LNCAP (cell line): ENCODE data around the gene BORA.

Experiments used
- CTCF ChIP-seq: fragments of 450-650 bp; IDR thresholded peaks from 2 replicates; pipeline ENCODE4 v1.5.1; 2017; ENCODE audit warnings: mild to moderate bottlenecking

Gene BORA

GRCh38 chr13:72740015-72740414 is 12.3 kb downstream of the BORA start:
- TF ChIP-seq CTCF = no peak

GRCh38 chr13:72745260-72745659 is 17.5 kb downstream of the BORA start:
- TF ChIP-seq CTCF = no peak

- TF ChIP-seq CTCF = no peak
Measured at GRCh38 chr13:72751220-72751619, 23.5 kb downstream of the BORA start.

GRCh38 chr13:72754111-72754510 is 26.4 kb downstream of the BORA start:
- no peak for TF ChIP-seq CTCF

- no peak for TF ChIP-seq CTCF
Measured at GRCh38 chr13:72757792-72758535, 30.2 kb downstream of the BORA start.

- no peak for TF ChIP-seq CTCF
Measured at GRCh38 chr13:72760189-72760588, 32.5 kb downstream of the BORA start.

- TF ChIP-seq CTCF = no peak
Measured at GRCh38 chr13:72763411-72763810, 35.7 kb downstream of the BORA start.

GRCh38 chr13:72774019-72774418 is 46.3 kb downstream of the BORA start:
- TF ChIP-seq CTCF = no peak
